ENCODE measurements around the gene RMRP.

DNA sequence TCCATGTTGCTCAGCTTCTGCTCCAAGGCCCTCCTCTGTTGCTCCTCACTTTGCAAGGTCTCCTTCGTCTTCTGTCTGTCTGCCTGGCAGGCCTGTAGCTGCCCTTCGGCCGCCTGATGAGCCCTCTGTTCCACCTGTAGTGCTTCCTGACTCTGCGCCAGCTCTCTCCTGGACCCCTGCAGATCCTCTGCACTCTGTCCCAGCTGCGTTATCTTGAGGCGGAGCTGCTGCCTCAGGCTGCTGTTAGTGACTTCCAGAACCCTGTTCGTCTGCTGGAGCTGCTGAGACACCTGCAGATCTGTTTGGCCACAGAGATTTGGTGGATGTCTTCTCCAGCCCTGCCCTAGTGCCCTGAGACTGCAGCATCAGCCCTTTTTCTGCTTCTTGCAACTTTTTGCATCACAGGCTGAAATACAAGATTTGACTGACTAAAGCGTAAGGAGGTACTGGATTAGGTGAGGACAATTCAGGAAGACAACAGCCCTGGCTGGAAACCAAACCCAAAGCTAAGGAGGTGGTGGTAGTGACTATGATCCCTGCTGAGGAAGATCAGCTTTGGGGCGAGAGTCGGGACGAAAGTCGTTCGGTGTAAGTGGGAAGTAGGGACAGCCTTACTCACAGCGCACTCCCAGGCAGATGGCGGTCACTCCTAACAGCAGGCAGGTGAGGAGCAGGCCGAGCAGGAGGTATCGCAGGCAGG lies 41.7 kb downstream of the RMRP start:
- TF ChIP-seq, protein P1, sequence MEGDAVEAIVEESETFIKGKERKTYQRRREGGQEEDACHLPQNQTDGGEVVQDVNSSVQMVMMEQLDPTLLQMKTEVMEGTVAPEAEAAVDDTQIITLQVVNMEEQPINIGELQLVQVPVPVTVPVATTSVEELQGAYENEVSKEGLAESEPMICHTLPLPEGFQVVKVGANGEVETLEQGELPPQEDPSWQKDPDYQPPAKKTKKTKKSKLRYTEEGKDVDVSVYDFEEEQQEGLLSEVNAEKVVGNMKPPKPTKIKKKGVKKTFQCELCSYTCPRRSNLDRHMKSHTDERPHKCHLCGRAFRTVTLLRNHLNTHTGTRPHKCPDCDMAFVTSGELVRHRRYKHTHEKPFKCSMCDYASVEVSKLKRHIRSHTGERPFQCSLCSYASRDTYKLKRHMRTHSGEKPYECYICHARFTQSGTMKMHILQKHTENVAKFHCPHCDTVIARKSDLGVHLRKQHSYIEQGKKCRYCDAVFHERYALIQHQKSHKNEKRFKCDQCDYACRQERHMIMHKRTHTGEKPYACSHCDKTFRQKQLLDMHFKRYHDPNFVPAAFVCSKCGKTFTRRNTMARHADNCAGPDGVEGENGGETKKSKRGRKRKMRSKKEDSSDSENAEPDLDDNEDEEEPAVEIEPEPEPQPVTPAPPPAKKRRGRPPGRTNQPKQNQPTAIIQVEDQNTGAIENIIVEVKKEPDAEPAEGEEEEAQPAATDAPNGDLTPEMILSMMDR (IDR thresholded peaks at IDR 0.05; ENCODE audit: low read length): no peak
- no peak for TF ChIP-seq EZH2 (IDR thresholded peaks at IDR 0.05; ENCODE audit: borderline replicate concordance, low read length)

All from OCI-LY1 (cell line).